Measurements from ENCODE around the gene SLX1A. TPM values are rescaled to one million over a fixed set of nuclear protein-coding genes. Genes with fewer than 3 reads are reported as not detected.

The SLX1A gene
- 45.4 and 53.1 TPM in 2 replicates for total RNA-seq

GRCh38 chr16:30193615-30194014 is at the start of gene SLX1A, which contains the start of gene BOLA2B:
Gene SLX1A (plus strand): TSS chr16:30193875. CDS start chr16:30194085, 210 bp downstream.
Gene BOLA2B (minus strand): TSS chr16:30193666. CDS start chr16:30193595, 71 bp downstream.

GRCh38 chr16:30183233-30184095 is 10.2 kb upstream of the SLX1A start, which contains the start of gene CORO1A:
Gene CORO1A (plus strand): TSS chr16:30183602. CDS start chr16:30185210, 1,608 bp downstream.

GRCh38 chr16:30199049-30199448 is 5.4 kb downstream of the SLX1A start, which contains the start of gene SULT1A3:
Gene SULT1A3 (plus strand): TSS chr16:30199255. CDS start chr16:30200729, 1,474 bp downstream.

Other genes starting within 250 kb of the SLX1A start
- gene TMEM219, start 231.8 kb upstream of the SLX1A start, total RNA-seq = 123 and 159 TPM in 2 replicates
- 24.8 and 28.7 TPM in 2 replicates for gene TAOK2, start 220.0 kb upstream of the SLX1A start, total RNA-seq
- 4.8 and 16.2 TPM in 2 replicates for gene HIRIP3, start 198.3 kb upstream of the SLX1A start, total RNA-seq
- gene INO80E, start 197.6 kb upstream of the SLX1A start, total RNA-seq = 58.2 and 91.8 TPM in 2 replicates
- gene DOC2A, start 182.8 kb upstream of the SLX1A start, total RNA-seq = 0.39 TPM in 1 of 2 replicates, not detected in the other
- not detected in 2 replicates for gene C16orf92, start 170.7 kb upstream of the SLX1A start, total RNA-seq
- gene TLCD3B, start 162.6 kb upstream of the SLX1A start, total RNA-seq = not detected in 2 replicates
- 1,543 and 1,648 TPM in 2 replicates for gene ALDOA, start 128.1 kb upstream of the SLX1A start, total RNA-seq
- gene PPP4C, start 117.9 kb upstream of the SLX1A start, total RNA-seq = 102 and 114 TPM in 2 replicates
- gene TBX6, start 102.0 kb upstream of the SLX1A start, total RNA-seq = 0.19 and 0.62 TPM in 2 replicates
- gene YPEL3, start 97.7 kb upstream of the SLX1A start, total RNA-seq = 20.5 and 36.9 TPM in 2 replicates
- gene GDPD3, start 80.3 kb upstream of the SLX1A start, total RNA-seq = 0.08 and 0.55 TPM in 2 replicates
- 31.9 and 41.7 TPM in 2 replicates for gene MAPK3, start 70.7 kb upstream of the SLX1A start, total RNA-seq
- gene CORO1A, start 10.3 kb upstream of the SLX1A start, total RNA-seq = 10.9 and 15.5 TPM in 2 replicates
- gene BOLA2B, start 209 bp upstream of the SLX1A start, total RNA-seq = 177 and 301 TPM in 2 replicates
- gene SULT1A3, start 5.4 kb downstream of the SLX1A start, total RNA-seq = 2.4 and 5.3 TPM in 2 replicates
- gene NPIPB13, start 54.6 kb downstream of the SLX1A start, total RNA-seq = 2.0 TPM in 1 of 2 replicates, not detected in the other
- 47.6 and 63.2 TPM in 2 replicates for gene CD2BP2, start 161.4 kb downstream of the SLX1A start, total RNA-seq
- 33.5 and 36.0 TPM in 2 replicates for gene TBC1D10B, start 176.6 kb downstream of the SLX1A start, total RNA-seq
- not detected in 2 replicates for gene MYL11, start 180.9 kb downstream of the SLX1A start, total RNA-seq
- not detected in 2 replicates for gene SEPTIN1, start 188.7 kb downstream of the SLX1A start, total RNA-seq
- gene ZNF48, start 201.5 kb downstream of the SLX1A start, total RNA-seq = 5.2 and 6.7 TPM in 2 replicates
- gene ZNF771, start 213.7 kb downstream of the SLX1A start, total RNA-seq = 7.7 and 9.0 TPM in 2 replicates
- gene DCTPP1, start 236.2 kb downstream of the SLX1A start, total RNA-seq = 44.7 and 66.1 TPM in 2 replicates

Data from hair follicular keratinocyte (primary cell).